ENCODE measurements around the gene CD244.
"Not testable (repeated sequence)": the region's sequence is repeated elsewhere in the genome, so short reads cannot be mapped to it uniquely, and the experiment has no call there.

CD244 gene

DNA sequence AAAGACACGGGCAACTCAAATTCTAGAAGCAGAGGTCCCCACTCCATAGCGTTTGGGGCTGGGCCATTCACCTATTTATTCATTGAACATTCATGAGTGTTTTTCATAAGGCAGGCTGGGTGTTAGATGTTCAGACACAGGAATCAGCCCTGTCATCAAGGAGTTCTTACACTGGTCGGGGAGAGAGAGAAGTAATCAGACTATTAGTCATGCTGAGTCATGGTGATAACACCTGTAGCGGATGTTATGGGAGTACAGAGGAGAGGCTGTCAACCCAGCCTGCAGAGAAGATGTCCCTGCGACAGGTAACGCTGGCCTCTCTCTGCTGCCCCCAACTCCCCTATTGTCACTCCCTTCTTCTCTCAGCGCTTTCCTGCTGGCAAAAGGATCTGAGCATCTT, 49.5 kb downstream of the CD244 start:
- DNase-seq (ENCODE audit: low read depth in 1 of 2, low spot score in 1 of 2): no peak

GRCh38 chr1:160811147-160811546, 51.5 kb downstream of the CD244 start:
- DNase-seq (ENCODE audit: low read depth in 1 of 2, low spot score in 1 of 2): no peak

DNA sequence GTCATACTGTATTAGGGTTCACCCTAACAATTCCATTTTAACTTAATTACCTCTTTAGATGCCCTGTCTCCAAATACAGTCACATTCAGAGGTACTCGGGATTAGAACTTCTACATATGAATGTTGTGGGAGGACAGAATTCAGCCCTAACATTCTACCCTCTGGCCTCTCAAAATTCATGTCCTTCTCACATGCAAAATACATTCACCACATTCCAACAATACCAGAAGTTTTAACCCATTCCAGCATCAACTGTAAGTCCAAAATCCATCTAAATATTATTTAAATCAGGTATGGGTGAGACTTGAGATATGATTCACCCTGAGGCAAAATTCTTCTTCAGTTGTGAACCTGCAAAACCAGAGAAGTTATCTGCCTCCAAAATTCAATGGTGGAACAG, 52.2 kb downstream of the CD244 start:
- no peak for DNase-seq (ENCODE audit: low read depth in 1 of 2, low spot score in 1 of 2)

DNA sequence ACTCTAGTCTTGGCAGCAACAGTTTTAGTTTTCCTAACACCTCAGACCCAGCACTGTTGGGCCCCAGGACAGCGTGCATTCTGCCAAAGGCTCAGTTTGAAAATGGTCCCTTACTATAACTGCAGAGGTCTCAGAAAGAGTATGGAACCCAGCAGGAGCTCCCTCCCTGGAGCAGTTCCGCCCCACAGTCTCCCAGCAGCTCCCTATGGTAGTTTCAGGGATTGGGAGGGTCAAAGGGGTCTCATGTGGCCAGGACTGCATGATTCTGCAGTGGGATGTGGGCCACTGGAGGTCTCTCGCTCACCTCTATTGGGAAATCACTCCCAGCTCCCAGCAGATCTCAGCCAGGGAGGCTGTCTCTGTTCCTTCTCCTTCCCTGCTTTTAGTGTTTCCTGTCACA, 54.4 kb downstream of the CD244 start:
- DNase-seq (ENCODE audit: low read depth in 1 of 2, low spot score in 1 of 2): no peak

DNA sequence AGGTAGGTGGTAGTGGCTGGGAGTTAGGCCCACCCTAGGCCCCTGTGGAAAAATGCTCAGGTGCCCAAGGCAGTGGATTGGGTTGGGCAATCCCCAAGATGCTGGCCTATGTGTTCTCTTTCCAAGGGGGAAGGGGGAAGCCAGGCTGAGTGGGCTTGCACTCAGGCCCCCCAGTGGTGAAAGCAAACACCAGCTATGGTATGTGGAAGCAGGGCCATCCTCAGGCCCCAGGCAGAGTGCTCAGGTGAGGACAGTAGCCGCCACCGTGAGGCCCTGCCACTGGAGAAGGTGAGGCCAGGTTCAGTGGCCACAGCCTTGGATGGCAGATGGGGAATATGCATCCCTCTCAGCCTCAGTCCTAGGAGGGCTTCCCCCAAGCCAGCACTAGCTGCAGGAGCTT, 54.9 kb downstream of the CD244 start:
- DNase-seq (ENCODE audit: low read depth in 1 of 2, low spot score in 1 of 2): no peak

GRCh38 chr1:160807247-160807646, 55.4 kb downstream of the CD244 start:
- DNase-seq (ENCODE audit: low read depth in 1 of 2, low spot score in 1 of 2): no peak

DNA sequence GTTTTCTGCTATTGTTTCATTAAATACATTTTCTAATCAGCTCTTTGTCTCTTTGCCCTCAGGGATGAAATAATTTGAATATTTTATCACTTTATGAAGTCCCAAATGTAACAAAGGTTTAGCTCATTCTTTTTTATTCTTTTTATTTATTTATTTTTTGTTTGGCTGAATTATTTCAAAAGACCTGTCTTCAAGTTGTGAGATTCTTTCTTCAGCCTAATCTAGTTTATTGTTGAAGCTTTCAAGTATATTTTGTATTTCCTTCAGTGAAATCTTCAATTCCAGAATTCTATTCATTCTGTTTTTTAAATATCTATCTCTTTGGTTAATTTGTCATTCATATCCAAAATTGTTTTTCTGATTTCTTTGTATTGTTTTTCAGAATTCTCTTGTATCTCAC, 55.9 kb downstream of the CD244 start:
- no peak for DNase-seq (ENCODE audit: low read depth in 1 of 2, low spot score in 1 of 2)

GRCh38 chr1:160806109-160806665, 56.5 kb downstream of the CD244 start:
- no peak for DNase-seq (ENCODE audit: low read depth in 1 of 2, low spot score in 1 of 2)

DNA sequence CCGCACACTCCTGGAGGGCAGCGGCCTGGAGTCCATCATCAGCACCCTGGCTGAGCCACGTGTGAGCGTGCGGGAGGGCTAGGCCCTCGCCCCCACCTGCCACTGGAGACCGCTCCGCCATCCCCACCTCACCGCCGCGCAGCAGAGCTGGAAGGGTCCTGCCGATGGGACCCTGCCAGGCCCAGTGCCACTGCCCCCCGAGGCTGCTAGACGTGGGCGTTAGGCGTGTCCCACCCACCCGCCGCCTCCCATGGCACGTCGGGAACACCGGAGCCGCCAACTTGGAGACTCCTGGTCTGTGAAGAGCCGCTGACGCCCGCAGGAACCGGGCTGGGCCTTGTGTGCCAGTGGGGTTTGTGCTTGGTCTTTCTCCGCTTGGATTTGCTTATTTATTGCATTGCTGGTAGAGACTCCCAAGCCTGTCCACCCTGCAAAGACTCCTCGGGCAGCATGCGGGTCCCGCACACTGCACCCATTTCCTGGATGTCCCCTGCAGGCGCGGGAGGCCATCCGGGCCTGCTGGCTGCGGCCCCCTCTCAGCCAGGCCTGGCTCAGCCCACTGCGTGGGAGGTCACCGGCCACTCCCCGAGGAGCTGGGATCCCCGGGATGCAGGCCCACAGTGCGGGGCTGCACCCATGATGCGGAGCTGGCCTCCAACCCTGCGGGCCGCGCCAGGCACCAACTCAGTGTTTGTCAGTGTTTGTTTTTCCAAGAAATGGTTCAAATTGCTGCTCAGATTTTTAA, 60.7 kb downstream of the CD244 start:
- no peak for DNase-seq (ENCODE audit: low read depth in 1 of 2, low spot score in 1 of 2)

DNA sequence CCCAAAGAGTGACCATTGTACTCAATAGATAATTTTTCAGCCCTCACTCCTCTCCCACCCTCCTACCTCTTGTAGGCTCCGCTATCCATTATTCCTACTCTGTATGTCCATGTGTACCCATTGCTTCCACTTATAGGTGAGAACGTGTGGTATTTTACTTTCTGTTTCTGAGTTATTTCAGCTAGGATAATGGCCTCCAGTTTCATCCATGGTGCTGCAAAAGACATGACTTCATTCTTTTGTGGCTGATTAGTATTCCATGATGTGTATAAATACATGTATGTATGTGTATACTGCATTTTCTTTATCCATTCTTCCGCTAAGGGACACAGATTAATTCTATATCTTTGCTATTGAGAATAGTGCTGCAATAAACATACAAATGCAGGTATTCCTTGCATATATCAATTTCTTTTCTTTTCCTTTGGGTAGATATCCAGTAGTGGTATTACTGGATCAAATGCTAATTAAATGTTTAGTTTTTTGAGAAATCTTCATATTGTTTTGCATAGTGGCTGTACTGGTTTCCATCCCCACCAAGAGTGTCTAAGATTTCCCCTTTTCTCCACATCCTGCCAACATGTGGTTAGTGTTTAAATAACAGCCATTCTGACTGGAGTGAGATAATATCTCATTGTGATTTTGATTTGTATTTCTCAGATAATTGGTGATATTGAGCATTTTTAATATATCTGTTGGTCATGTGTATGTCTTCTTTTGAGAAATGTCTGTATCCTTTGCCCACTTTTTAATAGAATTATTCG, 61.9 kb downstream of the CD244 start:
- no peak for DNase-seq (ENCODE audit: low read depth in 1 of 2, low spot score in 1 of 2)

DNA sequence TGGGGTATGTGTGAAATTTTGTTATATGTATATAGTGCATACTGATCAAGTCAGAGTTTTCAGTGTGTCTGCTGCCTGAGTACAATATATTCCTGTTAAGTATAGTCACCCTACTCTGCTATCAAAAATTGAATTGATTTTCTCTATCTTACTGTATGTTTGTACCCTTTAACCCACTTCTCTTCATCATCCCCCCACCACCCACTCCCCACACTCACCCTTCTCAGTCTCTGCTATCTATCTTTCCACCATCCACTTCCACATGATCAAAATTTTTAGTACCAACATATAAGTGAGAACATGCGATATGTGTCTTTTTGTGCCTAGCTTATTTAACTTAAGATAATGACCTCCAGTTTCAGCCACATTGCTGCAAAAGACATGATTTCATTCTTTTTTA, 62.5 kb downstream of the CD244 start:
- no peak for DNase-seq (ENCODE audit: low read depth in 1 of 2, low spot score in 1 of 2)

- DNase-seq (ENCODE audit: low read depth in 1 of 2, low spot score in 1 of 2): no peak
Measured at GRCh38 chr1:160799641-160800040, 63.0 kb downstream of the CD244 start.

DNA sequence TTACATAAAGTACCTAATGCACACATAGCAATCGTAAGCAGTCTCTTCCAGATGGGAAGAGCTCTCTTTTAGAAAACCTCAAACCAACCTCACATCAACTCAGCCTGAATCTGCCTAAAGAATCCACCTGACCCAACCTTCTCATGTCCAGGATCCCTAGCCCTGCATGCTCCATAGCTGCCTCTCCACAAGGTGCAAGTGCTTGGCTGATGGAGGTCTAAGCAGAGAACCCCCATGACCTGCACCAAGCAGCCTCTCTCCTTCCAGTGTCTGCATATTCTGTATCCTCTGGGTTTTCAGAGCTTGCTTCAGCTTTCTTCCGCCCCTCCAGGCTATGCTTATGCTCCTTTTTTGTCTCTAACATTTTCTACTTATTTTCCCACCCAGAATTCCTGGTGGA, 64.2 kb downstream of the CD244 start:
- DNase-seq (ENCODE audit: low read depth in 1 of 2, low spot score in 1 of 2): no peak

GRCh38 chr1:160797861-160798273, 64.8 kb downstream of the CD244 start:
- peak; percentile 41 to 49 for DNase-seq (ENCODE audit: low read depth in 1 of 2, low spot score in 1 of 2)

- DNase-seq (ENCODE audit: low read depth in 1 of 2, low spot score in 1 of 2): no peak
Measured at GRCh38 chr1:160797271-160797709, 65.4 kb downstream of the CD244 start.

DNA sequence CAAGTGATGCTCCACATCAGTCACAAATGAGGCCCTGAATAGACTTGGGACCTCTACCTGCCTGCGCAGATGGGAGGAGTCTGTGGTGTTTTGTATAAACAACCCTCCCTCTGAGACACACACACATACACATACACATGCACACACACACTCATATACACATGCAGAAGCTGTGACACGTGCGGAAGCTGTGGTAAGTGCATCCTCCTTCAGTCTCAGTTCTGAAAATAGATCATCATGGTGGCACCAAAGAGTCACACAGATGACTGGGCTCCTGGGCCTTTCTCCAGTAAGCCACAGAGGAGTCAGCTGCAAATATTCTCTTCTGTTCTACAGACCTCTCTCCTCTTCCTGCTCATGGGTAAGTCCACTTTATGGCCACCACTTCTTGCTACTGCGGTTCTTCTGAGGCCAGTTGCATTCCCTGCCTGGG, 66.7 kb downstream of the CD244 start, which contains the start of gene LY9:
Gene LY9, plus strand, starts transcription at position 224 of the 433 bp plus-strand sequence. Its CDS starts 14 bp downstream, at position 238.
- DNase-seq (ENCODE audit: low read depth in 1 of 2, low spot score in 1 of 2): peak; percentile 51 to 59

- no peak for DNase-seq (ENCODE audit: low read depth in 1 of 2, low spot score in 1 of 2)
Measured at GRCh38 chr1:160794376-160794775, 68.3 kb downstream of the CD244 start.

DNA sequence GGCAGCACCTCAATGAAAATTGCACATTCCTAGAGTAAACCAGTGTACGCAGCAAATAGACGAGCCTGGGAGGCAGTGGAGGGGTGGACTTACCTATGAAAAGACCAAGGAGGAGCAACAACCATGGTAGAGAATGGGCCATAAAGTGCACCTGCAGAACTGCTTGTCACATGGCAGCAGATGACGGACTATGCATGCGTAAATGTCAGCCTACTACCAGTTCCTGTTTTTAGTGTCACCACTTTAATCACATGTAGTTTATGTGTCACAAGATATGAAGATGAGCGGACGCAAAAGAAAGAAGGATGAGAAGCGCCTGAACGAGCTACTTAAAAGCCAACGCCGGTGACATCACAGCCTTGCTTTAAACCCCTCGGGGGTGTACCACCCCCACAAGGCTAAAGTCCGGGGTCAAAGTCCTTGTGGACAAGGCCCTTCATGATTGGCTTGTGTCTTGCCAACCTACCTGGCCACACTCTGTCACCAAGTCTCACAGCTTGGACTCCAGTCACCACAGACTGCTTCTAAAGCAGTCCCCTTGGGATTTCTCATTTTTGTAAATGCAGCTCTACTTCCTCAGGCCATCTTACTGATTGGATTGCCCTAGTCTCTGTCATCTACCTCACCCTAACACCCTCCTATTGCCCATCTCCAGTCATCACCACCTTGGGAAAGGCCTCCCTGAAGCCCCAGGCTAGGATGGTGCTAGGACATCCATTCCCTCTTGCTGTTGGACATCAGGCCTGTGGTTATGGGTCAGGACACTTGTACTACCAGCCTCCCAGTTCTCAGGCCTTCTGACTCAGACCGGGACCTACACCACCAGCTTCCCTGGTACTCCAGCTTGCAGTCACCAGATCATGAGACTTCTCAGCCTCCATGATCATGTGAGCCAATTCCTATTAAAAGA, 72.7 kb downstream of the CD244 start:
- DNase-seq (ENCODE audit: low read depth in 1 of 2, low spot score in 1 of 2): no peak

DNA sequence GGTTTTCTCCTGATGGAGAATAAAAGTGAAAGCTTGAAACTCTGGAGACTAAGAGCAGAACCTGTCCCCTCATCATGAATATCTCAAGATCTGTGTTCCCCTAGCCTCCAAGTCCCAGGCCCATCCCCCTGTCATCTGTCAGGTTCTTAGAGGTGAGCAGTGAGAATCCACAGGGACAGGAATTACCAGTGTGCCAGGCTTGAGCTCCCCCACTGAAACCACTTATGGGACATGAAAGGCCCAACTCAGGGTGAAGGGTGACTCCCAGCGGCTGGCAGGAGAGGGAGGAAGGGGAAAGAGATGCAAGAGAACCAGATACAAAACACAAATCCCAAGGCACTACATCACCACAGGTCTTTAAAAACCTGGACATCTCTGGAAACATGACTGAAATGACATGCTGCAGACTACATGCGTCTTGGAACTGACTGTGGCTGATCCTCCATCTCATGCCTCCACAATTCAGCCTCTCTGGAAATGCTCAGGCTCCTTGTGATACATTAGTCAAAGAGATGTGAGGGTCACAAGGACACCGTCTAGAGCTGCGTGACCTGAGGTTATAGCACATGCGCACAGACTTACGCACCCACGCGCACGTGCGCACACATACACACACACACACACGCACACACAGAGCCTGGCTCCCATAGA, 73.5 kb downstream of the CD244 start:
- no peak for DNase-seq (ENCODE audit: low read depth in 1 of 2, low spot score in 1 of 2)

DNA sequence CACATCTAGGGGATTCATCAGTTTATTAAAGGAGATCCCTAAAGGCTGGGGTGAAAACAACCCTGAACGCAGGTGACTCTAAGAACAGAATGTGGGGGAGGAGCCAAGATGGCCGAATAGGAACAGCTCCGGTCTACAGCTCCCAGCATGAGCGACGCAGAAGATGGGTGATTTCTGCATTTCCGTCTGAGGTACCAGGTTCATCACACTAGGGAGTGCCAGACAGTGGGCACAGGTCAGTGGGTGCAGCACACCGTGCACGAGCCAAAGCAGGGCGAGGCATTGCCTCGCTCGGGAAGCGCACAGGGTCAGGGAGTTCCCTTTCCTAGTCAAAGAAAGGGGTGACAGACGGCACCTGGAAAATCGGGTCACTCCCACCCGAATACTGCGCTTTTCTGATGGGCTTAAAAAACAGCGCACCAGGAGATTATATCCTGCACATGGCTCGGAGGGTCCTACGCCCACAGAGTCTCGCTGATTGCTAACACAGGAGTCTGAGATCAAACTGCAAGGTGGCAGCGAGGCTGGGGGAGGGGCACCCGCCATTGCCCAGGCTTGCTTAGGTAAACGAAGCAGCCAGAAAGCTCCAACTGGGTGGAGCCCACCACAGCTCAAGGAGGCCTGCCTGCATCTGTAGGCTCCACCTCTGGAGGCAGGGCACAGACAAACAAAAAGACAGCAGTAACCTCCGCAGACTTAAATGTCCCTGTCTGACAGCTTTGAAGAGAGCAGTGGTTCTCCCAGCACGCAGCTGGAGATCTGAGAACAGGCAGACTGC, 79.5 kb downstream of the CD244 start:
- DNase-seq (ENCODE audit: low read depth in 1 of 2, low spot score in 1 of 2): not testable (repeated sequence)
